PFSK-1 (cell line): Measurements from ENCODE around the gene TANGO6.

Experiments
- FOXP2 ChIP-seq: optimal IDR thresholded peaks from 2 replicates; pipeline ENCODE3; 2011; ENCODE audit warnings: borderline replicate concordance, control low read depth, inconsistent platforms; ENCODE audit not compliant: insufficient read depth; ENCODE audit errors: extremely low read length, extremely low read depth
- POLR2AphosphoS5 ChIP-seq: IDR thresholded peaks from 2 replicates; pipeline ENCODE4 v1.6.1; 2012; ENCODE audit warnings: low read depth, mild to moderate bottlenecking, control low read depth, low read length, moderate library complexity
- REST ChIP-seq, 2 experiments: IDR thresholded peaks; 2 replicates each; pipeline versions ENCODE4 v1.6.1 to v1.8.0; 2011 to 2012; ENCODE audit warnings: low read depth in 2 of 2, low read length in 2 of 2, control low read depth in 1 of 2, inconsistent platforms in 1 of 2, mild to moderate bottlenecking in 1 of 2, moderate library complexity in 1 of 2; ENCODE audit not compliant: insufficient read depth in 1 of 2
- SIN3A ChIP-seq: IDR thresholded peaks from 2 replicates; pipeline ENCODE4 v1.6.1; 2012; ENCODE audit warnings: mild to moderate bottlenecking, low read length, moderate library complexity, borderline replicate concordance; ENCODE audit not compliant: insufficient read depth
- TAF1 ChIP-seq: IDR thresholded peaks from 2 replicates; pipeline ENCODE4 v1.6.1; 2012; ENCODE audit warnings: low read length, control low read depth, borderline replicate concordance; ENCODE audit not compliant: insufficient read depth

- TF ChIP-seq REST (IDR thresholded peaks at IDR 0.05; ENCODE audit: insufficient read depth in 1 of 2, low read depth in 2 of 2, low read length in 2 of 2): no peak
- no peak for TF ChIP-seq TAF1
- no peak for TF ChIP-seq POLR2AphosphoS5
- TF ChIP-seq FOXP2: no peak
- TF ChIP-seq SIN3A: no peak
Observed at GRCh38 chr16:68995011-68995504, 151.7 kb downstream of the TANGO6 start.
